Adrenal gland (tissue), 5 donors: ENCODE data around the gene CLIC6.

Experiments used
- CTCF ChIP-seq, 6 experiments: fragments of 450-650 bp in 4 of 6; fragments of 200-600 bp in 2 of 6; sonication (generic) in 1 of 6; IDR thresholded peaks; 1 replicate in 5 of 6; 2 replicates in 1 of 6; pipeline versions ENCODE4 v1.5.1 to v1.8.0; 2016 to 2021; ENCODE audit warnings: antibody characterized with exemption in 6 of 6, mild to moderate bottlenecking in 2 of 6, moderate library complexity in 1 of 6
- POLR2A ChIP-seq, 2 donors: fragments of 450-650 bp; IDR thresholded peaks; one replicate each; pipeline ENCODE4 v1.6.1; 2017; ENCODE audit warnings: antibody characterized with exemption in 2 of 2, mild to moderate bottlenecking in 2 of 2, moderate library complexity in 1 of 2
- donor health status: DM: no; HTN: no; CAD: no.

DNA sequence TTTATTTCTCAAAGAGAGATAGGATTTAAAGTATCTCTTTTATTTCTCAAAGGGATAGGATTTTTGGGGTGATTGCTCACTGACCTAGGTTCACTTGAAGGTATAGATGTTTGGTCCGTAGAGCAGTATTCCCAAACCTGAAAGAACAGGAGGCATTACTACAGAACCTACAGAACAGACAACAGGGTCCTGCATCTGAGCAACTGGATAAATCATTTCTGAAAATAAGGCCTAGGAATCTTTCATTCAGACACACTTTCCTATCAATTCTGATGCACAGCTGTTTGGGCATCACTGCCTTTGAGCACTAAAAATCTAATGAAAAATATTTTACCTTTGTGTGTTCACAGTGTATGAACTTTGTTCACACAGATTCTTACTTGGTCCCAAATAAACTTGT, 17.2 kb upstream of the CLIC6 start:
- TF ChIP-seq CTCF (IDR thresholded peaks at IDR 0.05) (no peak), POLR2A (IDR thresholded peaks at IDR 0.05) (no peak)
